Muscle of leg (tissue), 11 donors: ENCODE results near the gene DISP3. TPM values are rescaled to one million over a fixed set of nuclear protein-coding genes. Genes with fewer than 3 reads are reported as not detected.

Experiments
- DNase-seq: peaks from one replicate; pipeline ENCODE4 v3.0.0; 2013
- H3K27ac ChIP-seq: one replicate; pipeline ENCODE4 v1.5.1; 2013; ENCODE audit warnings: mild to moderate bottlenecking, low read length, control low read depth
- H3K27me3 ChIP-seq: one replicate; pipeline ENCODE4 v1.6.1; 2013; ENCODE audit warnings: low read length; ENCODE audit not compliant: control insufficient read depth, insufficient read depth
- H3K36me3 ChIP-seq: one replicate; pipeline ENCODE4 v1.6.1; 2013; ENCODE audit warnings: low read length; ENCODE audit not compliant: control insufficient read depth, insufficient read depth
- H3K4me1 ChIP-seq: one replicate; pipeline ENCODE4 v1.6.1; 2013; ENCODE audit warnings: low read length; ENCODE audit not compliant: control insufficient read depth, insufficient read depth
- H3K4me3 ChIP-seq: one replicate; pipeline ENCODE4 v1.5.1; 2013; ENCODE audit warnings: low read length, control low read depth
- H3K9me3 ChIP-seq: replicated peaks from 2 replicates; pipeline ENCODE4 v1.6.1; 2013; ENCODE audit warnings: low read depth, low read length; ENCODE audit not compliant: control insufficient read depth
- WGBS: methylation state at CpG from one replicate; pipeline ENCODE4 v1.1.5; 2013; ENCODE audit warnings: missing lambda C conversion rate; ENCODE audit not compliant: insufficient coverage; 5-methylcytosine and 5-hydroxymethylcytosine counted together
- polyA plus RNA-seq, 8 donors: library from polyadenylated mRNA; unstranded; fragments of 120-200 nt; gene quantifications; one replicate each; pipeline versions ENCODE4 v1.2.1 to v1.2.3, GENCODE V29; 2013; ENCODE audit warnings: inconsistent platforms in 1 of 8, low replicate concordance in 1 of 8; ENCODE audit not compliant: insufficient read length in 8 of 8, insufficient read depth in 1 of 8
- total RNA-seq: library from RNA; stranded (reverse); fragments of 120-200 nt; gene quantifications from one replicate; pipeline ENCODE4 v1.2.4, GENCODE V29; 2013

DISP3 gene
- total and polyA plus RNA-seq, 9 donors = 0.09 to 0.58 (median 0.18) TPM

DNA sequence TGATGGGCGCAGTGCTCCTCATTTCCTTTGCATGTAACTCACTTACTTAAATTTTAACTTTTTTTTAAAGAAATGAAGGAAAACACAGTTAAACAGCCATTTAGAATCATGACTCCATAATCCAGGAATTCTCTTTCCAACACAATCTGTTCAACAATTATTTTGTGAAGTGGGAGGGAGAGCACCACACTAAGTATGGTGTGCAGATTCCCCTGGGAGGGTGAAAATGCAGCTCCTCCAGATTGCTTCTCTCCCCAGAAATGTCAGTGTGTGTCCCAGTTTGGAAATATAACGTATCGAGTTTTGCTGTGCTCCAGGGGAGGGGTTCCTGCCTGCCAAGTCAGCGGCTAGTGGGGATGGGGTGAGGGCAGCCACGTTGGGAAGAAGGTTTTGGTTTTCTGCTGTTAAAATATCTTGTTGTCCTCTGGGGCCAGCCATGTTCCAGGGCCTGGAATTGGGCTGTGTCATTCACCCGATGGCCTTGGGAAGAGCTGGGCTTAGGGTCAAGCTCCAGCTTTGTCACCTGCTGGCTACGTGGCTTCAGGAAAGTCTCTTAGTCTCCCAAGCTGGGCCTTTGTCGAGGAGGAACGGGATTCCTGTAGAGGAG lies 17.3 kb upstream of the DISP3 start:
- no peak overlapping the region for H3K27ac ChIP-seq
- H3K27me3 ChIP-seq = peaks cover 16% of the 10 kb centered on the region
- H3K4me1 ChIP-seq = no peaks in the 10 kb centered on the region
- no peaks in the 10 kb centered on the region for H3K36me3 ChIP-seq
- no peak for DNase-seq
- 46% methylated on average over 6 of the region's 9 CpGs for WGBS
- H3K4me3 ChIP-seq = no peak overlapping the region
- no peaks in the 10 kb centered on the region for H3K9me3 ChIP-seq

DNA sequence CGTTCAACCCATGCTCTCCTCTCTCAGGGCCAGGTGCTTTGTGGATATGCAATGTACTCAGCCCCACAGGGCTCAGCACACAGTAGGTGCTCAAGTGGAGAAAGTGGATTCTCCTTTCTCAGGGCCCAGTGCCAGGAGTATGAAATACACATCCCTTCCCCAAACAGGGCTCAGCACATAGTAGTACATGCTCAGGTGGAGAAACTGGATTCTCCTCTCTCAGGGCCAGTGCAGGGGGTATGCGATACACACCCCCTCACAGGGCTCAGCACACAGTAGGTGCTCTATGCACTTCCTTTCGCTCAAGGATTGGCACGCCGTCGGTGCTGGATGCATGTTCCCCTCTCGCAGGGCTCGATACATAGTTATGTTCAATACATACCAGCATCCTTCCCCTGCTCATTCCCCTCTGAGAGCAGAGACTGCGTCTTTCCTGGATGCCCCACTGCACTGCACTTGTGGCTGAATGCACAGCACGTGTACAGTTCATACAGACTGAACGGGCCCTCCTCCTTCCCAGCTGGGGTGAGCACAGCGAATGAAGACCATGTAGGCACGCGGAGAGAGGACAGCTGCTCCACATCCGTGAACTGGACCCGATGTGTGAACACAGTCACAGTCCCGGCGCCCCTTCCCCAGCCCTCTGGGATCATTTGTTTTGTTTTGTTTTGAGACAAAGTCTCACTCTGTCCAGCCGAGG lies 16.6 kb upstream of the DISP3 start:
- no peaks in the 10 kb centered on the region for H3K36me3 ChIP-seq
- 48% methylated on average over 18 of the region's 19 CpGs for WGBS

DNA sequence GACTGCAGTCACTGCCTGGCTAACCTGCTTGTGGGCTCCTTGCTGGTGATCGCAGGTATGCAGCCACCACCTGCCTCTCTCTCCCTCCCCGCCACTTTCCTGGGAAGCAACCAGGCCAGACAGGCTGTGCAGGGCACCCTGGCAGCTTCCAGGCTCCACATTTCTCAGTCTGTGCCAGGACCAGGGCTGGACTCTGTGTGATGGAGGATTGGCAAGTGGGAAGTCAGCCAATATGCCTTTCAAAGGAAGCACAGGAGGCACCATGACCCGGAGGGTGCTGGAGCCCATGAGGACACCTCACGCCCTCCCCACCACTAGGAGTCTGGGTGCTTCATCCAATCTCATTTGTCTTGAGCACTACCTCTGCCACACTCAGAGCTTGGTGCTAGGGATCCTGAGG lies 15.8 kb upstream of the DISP3 start:
- Histone ChIP-seq H3K4me1 (no peaks in the 10 kb centered on the region), H3K4me3 (no peak overlapping the region), H3K27me3 (peaks cover 9% of the 10 kb centered on the region), H3K36me3 (no peaks in the 10 kb centered on the region), H3K9me3 (no peaks in the 10 kb centered on the region), H3K27ac (no peak overlapping the region)
- 55% methylated on average over 2 of the region's 4 CpGs for WGBS
- DNase-seq = no peak

More for the DNA sequence above, 16.6 kb upstream of the DISP3 start:
- no peaks in the 10 kb centered on the region for H3K9me3 ChIP-seq
- no peak overlapping the region for H3K4me3 ChIP-seq
- peaks cover 10% of the 10 kb centered on the region for H3K27me3 ChIP-seq
- DNase-seq = no peak
- H3K27ac ChIP-seq = no peak overlapping the region
- no peaks in the 10 kb centered on the region for H3K4me1 ChIP-seq

DNA sequence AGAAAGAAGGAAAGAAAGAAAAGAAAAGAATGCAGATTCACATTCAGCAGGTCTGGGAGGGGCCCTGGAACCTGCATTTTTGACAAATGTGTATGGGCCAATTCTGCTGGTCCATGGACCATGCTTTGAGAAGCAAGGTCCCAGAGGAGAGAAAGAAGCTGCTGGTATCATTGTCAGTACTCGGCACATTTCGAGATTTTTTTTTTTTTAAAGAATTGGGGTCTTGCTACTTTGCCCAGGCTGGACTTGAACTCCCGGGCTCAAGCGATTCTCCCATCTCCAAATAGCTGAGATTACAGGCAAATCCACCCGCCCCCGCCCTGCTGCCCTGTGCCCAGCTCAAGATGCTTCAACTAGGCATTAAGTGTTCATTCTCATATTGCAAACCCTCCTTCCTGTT lies 13.6 kb upstream of the DISP3 start:
- Histone ChIP-seq H3K27ac (no peak overlapping the region), H3K36me3 (no peaks in the 10 kb centered on the region), H3K4me1 (no peaks in the 10 kb centered on the region), H3K9me3 (no peaks in the 10 kb centered on the region), H3K27me3 (peaks cover 6% of the 10 kb centered on the region), H3K4me3 (no peak overlapping the region)
- DNase-seq = no peak
- 75% methylated on average over 4 of the region's 6 CpGs for WGBS

DNA sequence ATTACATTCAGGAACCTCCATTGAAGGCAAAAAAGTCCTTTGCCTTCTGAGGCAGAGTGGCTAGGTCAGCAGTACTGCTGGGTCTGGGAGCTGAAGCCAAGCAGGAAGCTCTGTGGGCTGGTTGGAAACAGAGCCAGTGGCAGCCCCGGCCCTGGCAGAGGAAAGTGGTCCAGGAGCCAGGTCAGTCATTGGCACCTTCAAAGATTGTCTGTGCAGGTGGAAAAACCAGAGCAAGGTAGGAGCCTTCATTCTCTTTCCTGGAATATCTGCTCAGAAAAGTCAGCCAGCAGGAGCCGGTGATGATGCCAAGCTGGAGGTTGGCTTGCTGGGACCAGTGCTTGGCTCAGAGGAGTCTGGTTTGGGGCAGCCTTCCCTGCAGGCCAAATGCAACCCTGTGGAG lies 12.5 kb upstream of the DISP3 start:
- H3K27ac ChIP-seq = no peak overlapping the region
- H3K4me1 ChIP-seq = no peaks in the 10 kb centered on the region
- H3K9me3 ChIP-seq = no peaks in the 10 kb centered on the region
- H3K4me3 ChIP-seq = no peak overlapping the region
- WGBS = 63% methylated on average over 2 of the region's 2 CpGs
- no peak for DNase-seq
- no peaks in the 10 kb centered on the region for H3K36me3 ChIP-seq
- peaks cover 6% of the 10 kb centered on the region for H3K27me3 ChIP-seq

DNA sequence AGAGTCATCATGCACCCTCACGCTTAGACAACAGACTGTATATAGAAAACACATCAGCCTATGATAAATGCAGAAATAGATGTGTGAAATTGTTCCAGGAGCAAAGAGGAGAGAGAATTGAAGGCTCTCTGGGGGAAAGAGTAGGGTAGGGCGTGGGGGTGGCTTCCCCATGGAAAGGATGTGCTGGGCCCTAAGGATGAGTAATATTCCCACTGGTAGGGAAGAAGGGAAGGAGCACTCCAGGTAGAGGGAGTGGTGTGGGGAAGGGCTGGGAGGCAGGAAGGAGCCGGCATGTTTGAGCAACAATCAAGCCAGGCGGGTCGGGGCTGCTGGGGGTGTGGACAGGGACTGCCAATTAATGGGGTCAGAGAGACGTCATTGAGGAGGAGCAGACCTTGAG lies 10.1 kb upstream of the DISP3 start:
- Histone ChIP-seq H3K27me3 (no peaks in the 10 kb centered on the region), H3K4me3 (no peak overlapping the region), H3K9me3 (no peaks in the 10 kb centered on the region), H3K27ac (no peak overlapping the region), H3K4me1 (no peaks in the 10 kb centered on the region), H3K36me3 (no peaks in the 10 kb centered on the region)
- 42% methylated on average over 5 of the region's 6 CpGs for WGBS
- DNase-seq = no peak

DNA sequence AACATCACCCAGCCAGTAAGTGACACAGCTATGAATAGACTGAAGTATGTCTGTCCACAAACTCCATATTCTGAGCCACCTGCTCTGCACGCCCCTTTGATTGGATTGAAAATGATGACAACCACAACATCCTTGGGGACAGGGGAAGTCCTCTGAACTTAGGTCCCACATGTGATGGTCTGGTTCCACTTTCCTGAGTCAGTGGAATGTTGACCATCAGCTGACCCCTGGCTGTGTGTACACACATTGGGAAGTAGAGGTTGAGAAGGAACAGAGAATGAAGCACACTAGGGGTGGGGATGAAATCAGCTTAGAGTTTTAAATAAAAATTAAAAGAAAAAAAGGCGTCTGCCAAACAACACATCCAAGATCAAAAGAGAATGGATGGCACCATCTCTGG lies 8.0 kb upstream of the DISP3 start:
- Histone ChIP-seq H3K27ac (no peak overlapping the region), H3K27me3 (peaks cover 2% of the 10 kb centered on the region), H3K36me3 (no peaks in the 10 kb centered on the region), H3K4me3 (no peak overlapping the region), H3K9me3 (no peaks in the 10 kb centered on the region), H3K4me1 (no peaks in the 10 kb centered on the region)
- WGBS = no CpG with 5 or more reads among the region's 2 CpGs
- DNase-seq = no peak

DNA sequence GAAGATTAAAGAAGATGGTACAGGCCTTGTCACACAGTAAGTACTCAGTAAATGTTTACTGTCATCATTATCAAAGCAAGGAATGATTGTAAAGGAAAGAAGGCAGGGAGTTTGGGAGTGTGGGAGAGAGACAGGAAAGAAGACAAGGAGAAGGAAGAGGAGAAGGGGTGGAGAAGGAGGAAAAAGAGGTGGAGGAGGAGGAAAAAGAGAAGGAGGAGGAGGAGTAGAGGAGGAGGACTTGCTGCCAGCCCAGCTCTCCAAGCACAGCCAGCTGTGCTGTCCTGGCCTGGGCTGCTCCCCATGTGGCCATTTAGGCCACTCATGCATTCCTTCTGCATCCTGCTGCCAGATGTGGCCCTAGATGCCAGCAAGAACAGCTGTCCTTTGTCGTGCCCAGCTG lies 7.5 kb upstream of the DISP3 start:
- no peaks in the 10 kb centered on the region for H3K4me1 ChIP-seq
- no peaks in the 10 kb centered on the region for H3K9me3 ChIP-seq

DNA sequence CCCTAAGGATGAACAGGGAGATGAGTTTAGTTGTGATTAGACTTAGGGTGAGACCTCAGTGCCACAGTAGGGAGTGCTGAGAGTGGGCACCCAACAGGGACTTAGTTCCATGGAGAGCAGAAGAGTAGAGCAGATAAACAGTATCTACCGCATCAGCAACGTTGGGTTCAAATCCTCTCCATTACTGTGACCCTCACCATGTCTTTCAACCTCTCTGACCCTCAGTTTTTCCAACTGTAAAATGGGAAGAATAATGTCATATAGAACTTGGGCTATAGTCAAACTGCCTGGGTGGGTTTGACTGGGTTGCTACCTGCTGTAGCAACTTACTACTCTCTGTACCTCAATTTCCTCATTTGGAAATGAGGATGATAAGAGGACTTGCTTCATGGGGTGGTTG lies 6.7 kb upstream of the DISP3 start:
- peaks cover 10% of the 10 kb centered on the region for H3K27me3 ChIP-seq
- WGBS = no CpG with 5 or more reads among the region's 2 CpGs
- H3K4me1 ChIP-seq = no peaks in the 10 kb centered on the region
- H3K9me3 ChIP-seq = no peaks in the 10 kb centered on the region
- no peak overlapping the region for H3K27ac ChIP-seq
- DNase-seq = no peak
- H3K4me3 ChIP-seq = no peak overlapping the region
- H3K36me3 ChIP-seq = no peaks in the 10 kb centered on the region

More for the DNA sequence above, 7.5 kb upstream of the DISP3 start:
- no peak for DNase-seq
- Histone ChIP-seq H3K27me3 (peaks cover 2% of the 10 kb centered on the region), H3K36me3 (no peaks in the 10 kb centered on the region), H3K27ac (no peak overlapping the region), H3K4me3 (no peak overlapping the region)
- 50% methylated on average over 1 of the region's 1 CpG for WGBS

DNA sequence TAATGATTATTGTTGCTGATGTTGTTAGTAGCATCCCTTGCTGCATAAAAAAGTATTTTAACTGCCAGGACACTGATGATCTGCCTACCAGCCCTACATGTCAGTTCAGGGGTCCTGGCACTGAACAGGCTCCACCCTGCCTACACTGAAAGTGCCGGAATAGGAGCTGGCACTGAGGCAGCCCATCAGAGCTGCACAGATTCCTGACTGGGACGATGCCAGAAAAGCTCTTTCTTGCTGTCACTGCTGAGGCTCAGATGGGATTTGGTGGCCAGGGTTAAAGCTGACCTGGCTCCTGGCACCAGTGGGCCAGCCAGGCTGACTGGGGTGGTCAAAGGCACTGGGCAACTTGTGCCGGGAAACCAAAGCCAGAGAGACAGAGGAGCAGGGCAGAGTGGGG lies 6.2 kb upstream of the DISP3 start:
- no peak overlapping the region for H3K4me3 ChIP-seq
- no peak for DNase-seq
- no peaks in the 10 kb centered on the region for H3K9me3 ChIP-seq
- no peak overlapping the region for H3K27ac ChIP-seq
- WGBS = 69% methylated on average over 3 of the region's 3 CpGs
- no peaks in the 10 kb centered on the region for H3K4me1 ChIP-seq
- peaks cover 12% of the 10 kb centered on the region for H3K27me3 ChIP-seq
- H3K36me3 ChIP-seq = no peaks in the 10 kb centered on the region
